K562 (cell line): ENCODE results near the gene ASIC3. TPM values are rescaled to one million over a fixed set of nuclear protein-coding genes. Genes with fewer than 3 reads are reported as not detected.

Experiments
- ARID1B ChIP-seq: fragments of 450-650 bp; IDR thresholded peaks from 2 replicates; pipeline ENCODE4 v1.6.1; 2016; ENCODE audit warnings: antibody characterized with exemption, mild to moderate bottlenecking, inconsistent platforms
- CBFA2T3 ChIP-seq: fragments of 450-650 bp; IDR thresholded peaks from 2 replicates; pipeline ENCODE4 v1.6.1; 2017
- CREB1 ChIP-seq, 2 experiments: sonication (generic) in 1 of 2; formaldehyde crosslinking in 1 of 2; IDR thresholded peaks; 2 replicates each; pipeline versions ENCODE4 v1.6.1 to v1.8.0; 2012 to 2022; ENCODE audit warnings: inconsistent platforms in 1 of 2, mild to moderate bottlenecking in 1 of 2, missing genetic modification reagents in 1 of 2, moderate library complexity in 1 of 2
- CTBP1 ChIP-seq: fragments of 450-650 bp; IDR thresholded peaks from 2 replicates; pipeline ENCODE4 v1.6.1; 2016; ENCODE audit warnings: borderline replicate concordance
- ELF1 ChIP-seq: fragments of 200-800 bp; sonication (Bioruptor generic); IDR thresholded peaks from 2 replicates; pipeline ENCODE4 v1.6.1; 2016; ENCODE audit warnings: missing genetic modification characterization, missing compliant biosample characterization
- ELF4 ChIP-seq: fragments of 450-650 bp; formaldehyde crosslinking; IDR thresholded peaks from 2 replicates; pipeline ENCODE4 v1.4.0; 2022; ENCODE audit warnings: missing genetic modification characterization
- ETV5 ChIP-seq: sonication (generic); formaldehyde crosslinking; IDR thresholded peaks from 2 replicates; pipeline ENCODE4 v1.4.0; 2020; ENCODE audit warnings: low read depth, mild to moderate bottlenecking, missing genetic modification reagents
- GATA2 ChIP-seq: sonication (generic); formaldehyde crosslinking; IDR thresholded peaks from 2 replicates; pipeline ENCODE4 v1.4.0; 2020; ENCODE audit warnings: mild to moderate bottlenecking, missing genetic modification reagents
- HMGN3 ChIP-seq: IDR thresholded peaks from 2 replicates; pipeline ENCODE4 v1.6.1; 2011; ENCODE audit warnings: borderline replicate concordance, low read depth, mild to moderate bottlenecking, mixed read lengths, low read length; ENCODE audit not compliant: insufficient read length; ENCODE audit errors: extremely low read depth
- HNRNPH1 ChIP-seq: fragments of 200-400 bp; formaldehyde crosslinking; optimal IDR thresholded peaks from 2 replicates; pipeline ENCODE3; 2017; ENCODE audit warnings: low read depth, mild to moderate bottlenecking, low read length, moderate library complexity
- LEF1 ChIP-seq: fragments of 450-650 bp; IDR thresholded peaks from 2 replicates; pipeline ENCODE4 v1.6.1; 2016; ENCODE audit warnings: mild to moderate bottlenecking
- MAFF ChIP-seq: IDR thresholded peaks from 2 replicates; pipeline ENCODE4 v1.6.1; 2012; ENCODE audit warnings: low read length, improper control_type of control experiment
- NFYB ChIP-seq: IDR thresholded peaks from 2 replicates; pipeline ENCODE4 v1.6.1; 2011; ENCODE audit warnings: mild to moderate bottlenecking, moderate library complexity; ENCODE audit not compliant: insufficient read length; ENCODE audit errors: extremely low read depth
- NR3C1 ChIP-seq: sonication (generic); formaldehyde crosslinking; IDR thresholded peaks from 2 replicates; pipeline ENCODE4 v1.8.1; 2022; ENCODE audit warnings: missing genetic modification reagents
- SMARCB1 ChIP-seq: IDR thresholded peaks from 2 replicates; pipeline ENCODE4 v1.6.1; 2011; ENCODE audit warnings: improper control_type of control experiment, low read depth; ENCODE audit not compliant: insufficient read length
- SNRNP70 ChIP-seq: fragments of 200-400 bp; formaldehyde crosslinking; optimal IDR thresholded peaks from 2 replicates; pipeline ENCODE3; 2017; ENCODE audit warnings: low read depth, low read length
- TEAD4 ChIP-seq, 2 experiments: sonication (generic) in 1 of 2; formaldehyde crosslinking in 1 of 2; IDR thresholded peaks; 2 replicates each; pipeline versions ENCODE4 v1.6.1 to v1.8.0; 2012 to 2022; ENCODE audit warnings: borderline replicate concordance in 1 of 2, inconsistent platforms in 1 of 2, low read length in 1 of 2, mild to moderate bottlenecking in 1 of 2, missing genetic modification reagents in 1 of 2
- YY1 ChIP-seq, 3 experiments: IDR thresholded peaks; 2 replicates each; pipeline ENCODE4 v1.6.1; 2011; ENCODE audit warnings: low read length in 2 of 3, mild to moderate bottlenecking in 2 of 3, moderate library complexity in 2 of 3, borderline replicate concordance in 1 of 3, control low read depth in 1 of 3, low read depth in 1 of 3; ENCODE audit not compliant: insufficient read depth in 3 of 3, insufficient replicate concordance in 2 of 3, control insufficient read depth in 1 of 3, insufficient read length in 1 of 3; ENCODE audit errors: extremely low read depth in 1 of 3
- ZBTB33 ChIP-seq: sonication (generic); formaldehyde crosslinking; IDR thresholded peaks from 2 replicates; pipeline ENCODE4 v1.8.1; 2023; ENCODE audit warnings: mild to moderate bottlenecking, missing genetic modification reagents
- ZNF143 ChIP-seq: sonication (generic); formaldehyde crosslinking; IDR thresholded peaks from 2 replicates; pipeline ENCODE4 v1.9.0; 2022; ENCODE audit warnings: mild to moderate bottlenecking, missing genetic modification reagents
- ZNF212 ChIP-seq: fragments of 450-650 bp; formaldehyde crosslinking; IDR thresholded peaks from 2 replicates; pipeline ENCODE4 v1.4.0; 2020; ENCODE audit warnings: mild to moderate bottlenecking
- ZNF695 ChIP-seq: fragments of 450-650 bp; formaldehyde crosslinking; IDR thresholded peaks from 2 replicates; pipeline ENCODE4 v1.4.0; 2020; ENCODE audit warnings: mild to moderate bottlenecking, moderate library complexity
- ZNF778 ChIP-seq: fragments of 450-650 bp; formaldehyde crosslinking; IDR thresholded peaks from 2 replicates; pipeline ENCODE4 v1.4.0; 2020; ENCODE audit warnings: mild to moderate bottlenecking, moderate library complexity
- polyA plus RNA-seq, 8 experiments: library from polyadenylated mRNA; depleted of rRNA in 4 of 8; stranded (reverse) in 5 of 8; unstranded in 3 of 8; fragments of >200 nt; fragmentation: Nextera tagmentation in 2 of 8; fragmentation: Illumina TruSeq in 1 of 8; extraction: Ambion mirVana in 2 of 8; extraction: Trizol in 1 of 8; gene quantifications; 2 replicates each; pipeline versions ENCODE4 v1.2.1 to v1.2.3, GENCODE V29; 2011 to 2014; ENCODE audit warnings: inconsistent platforms in 1 of 8, missing spikeins in 1 of 8
- total RNA-seq, 7 experiments: library from RNA; depleted of rRNA in 6 of 7; stranded (reverse); fragments of >200 nt in 6 of 7; fragmentation: Illumina TruSeq in 2 of 7; extraction: Trizol in 2 of 7; gene quantifications; 2 replicates each; pipeline versions ENCODE4 v1.2.1 to v1.2.3, GENCODE V29; 2011 to 2021; ENCODE audit warnings: low replicate concordance in 1 of 7
- TF ChIP-seq, protein P1 (sequence below): fragments of 450-650 bp; IDR thresholded peaks from 2 replicates; pipeline ENCODE4 v1.6.1; 2016
- TF ChIP-seq, protein P2 (sequence below), 2 experiments: fragments of 450-650 bp in 1 of 2; sonication (generic) in 1 of 2; formaldehyde crosslinking; conservative IDR thresholded peaks; 2 replicates each; pipeline versions ENCODE4 v1.4.0 to v1.8.1; 2020 to 2022; ENCODE audit warnings: mild to moderate bottlenecking in 1 of 2, missing genetic modification reagents in 1 of 2

The ASIC3 gene
- total and polyA plus RNA-seq, 9 of the 15 experiments (the other 6 are each of a cell fraction or from before 2014, with no cell fraction given), result 0.11 to 5.0 (median 0.87) TPM

DNA sequence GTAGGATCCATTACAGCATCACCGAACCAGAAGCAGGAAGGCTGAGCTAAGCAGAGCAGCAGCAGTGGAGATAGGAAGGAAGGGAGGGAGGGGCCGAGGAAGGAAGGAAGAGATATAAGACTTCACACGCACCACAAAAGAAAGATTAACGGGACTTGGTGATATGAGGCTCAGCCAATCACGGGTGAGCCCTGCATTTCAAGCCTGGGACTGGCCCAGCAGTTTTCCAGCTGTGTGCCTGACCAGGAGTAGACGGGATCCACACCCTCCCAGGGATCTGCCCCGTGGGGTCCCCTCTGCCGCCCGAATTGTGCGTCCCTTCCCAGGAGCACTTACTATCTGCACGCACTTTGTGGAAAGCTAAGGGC, 40.2 kb upstream of the ASIC3 start (continued):
- peak; percentile 8; the same call in 1 of the 2 replicates for TF ChIP-seq ZBTB33 (CRISPR knock-in tag)
- TF ChIP-seq, protein P1, sequence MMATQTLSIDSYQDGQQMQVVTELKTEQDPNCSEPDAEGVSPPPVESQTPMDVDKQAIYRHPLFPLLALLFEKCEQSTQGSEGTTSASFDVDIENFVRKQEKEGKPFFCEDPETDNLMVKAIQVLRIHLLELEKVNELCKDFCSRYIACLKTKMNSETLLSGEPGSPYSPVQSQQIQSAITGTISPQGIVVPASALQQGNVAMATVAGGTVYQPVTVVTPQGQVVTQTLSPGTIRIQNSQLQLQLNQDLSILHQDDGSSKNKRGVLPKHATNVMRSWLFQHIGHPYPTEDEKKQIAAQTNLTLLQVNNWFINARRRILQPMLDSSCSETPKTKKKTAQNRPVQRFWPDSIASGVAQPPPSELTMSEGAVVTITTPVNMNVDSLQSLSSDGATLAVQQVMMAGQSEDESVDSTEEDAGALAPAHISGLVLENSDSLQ, result peak; percentile 85
- TF ChIP-seq ELF1 (tag), result peak; percentile 75; the same call in 1 of the 2 replicates
- peak; percentile 61 for TF ChIP-seq NFYB
- TF ChIP-seq NR3C1 (CRISPR knock-in tag), result no peak
- no peak for TF ChIP-seq HNRNPH1
- TF ChIP-seq SMARCB1, result no peak
- TF ChIP-seq ELF4 (CRISPR knock-in tag), result peak; percentile 56; the same call in 1 of the 2 replicates
- peak; percentile 44; the same call in 1 of the 2 replicates for TF ChIP-seq CREB1 (IDR thresholded peaks at IDR 0.05)
- no peak for TF ChIP-seq CREB1 (CRISPR knock-in tag; IDR thresholded peaks at IDR 0.05)
- no peak for TF ChIP-seq SNRNP70
- TF ChIP-seq HMGN3, result peak; percentile 16
- peak; percentile 79 for TF ChIP-seq TEAD4 (IDR thresholded peaks at IDR 0.05; ENCODE audit: low read length)
- TF ChIP-seq TEAD4 (CRISPR knock-in tag; IDR thresholded peaks at IDR 0.05; ENCODE audit: borderline replicate concordance), result no peak
- TF ChIP-seq MAFF, result peak; percentile 54; the same call in 1 of the 2 replicates
- TF ChIP-seq CTBP1, result peak; percentile 39
- no peak for TF ChIP-seq GATA2 (CRISPR knock-in tag)
- TF ChIP-seq CBFA2T3, result peak; percentile 96
- peak; percentile 77; the same call in 1 of the 2 replicates for TF ChIP-seq ZNF695
- TF ChIP-seq ZNF778 (CRISPR knock-in tag), result no peak
- peak; percentile 60; the same call in 1 of the 2 replicates for TF ChIP-seq LEF1
- 0 out of 2 replicates have a peak, but pooled peaks have one; percentile 61 for TF ChIP-seq ZNF212 (CRISPR knock-in tag)
- 0 out of 2 replicates have a peak, but pooled peaks have one; percentile 52 for TF ChIP-seq ZNF143 (CRISPR knock-in tag)
- TF ChIP-seq ETV5 (CRISPR knock-in tag), result peak; percentile 79; the same call in 1 of the 2 replicates
- TF ChIP-seq YY1 (IDR thresholded peaks at IDR 0.05; ENCODE audit: borderline replicate concordance in 1 of 3, control insufficient read depth in 1 of 3, extremely low read depth in 1 of 3, insufficient read depth in 3 of 3, insufficient read length in 1 of 3, insufficient replicate concordance in 2 of 3, low read depth in 1 of 3, low read length in 2 of 3), result peak in 1 of 3 experiments; percentile 49
- peak; percentile 92 for TF ChIP-seq ARID1B
- TF ChIP-seq, protein P2, sequence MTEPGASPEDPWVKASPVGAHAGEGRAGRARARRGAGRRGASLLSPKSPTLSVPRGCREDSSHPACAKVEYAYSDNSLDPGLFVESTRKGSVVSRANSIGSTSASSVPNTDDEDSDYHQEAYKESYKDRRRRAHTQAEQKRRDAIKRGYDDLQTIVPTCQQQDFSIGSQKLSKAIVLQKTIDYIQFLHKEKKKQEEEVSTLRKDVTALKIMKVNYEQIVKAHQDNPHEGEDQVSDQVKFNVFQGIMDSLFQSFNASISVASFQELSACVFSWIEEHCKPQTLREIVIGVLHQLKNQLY (CRISPR knock-in tag; conservative IDR thresholded peaks at IDR 0.05), result no peak
